ENCODE measurements around the gene MACROH2A1.

DNA sequence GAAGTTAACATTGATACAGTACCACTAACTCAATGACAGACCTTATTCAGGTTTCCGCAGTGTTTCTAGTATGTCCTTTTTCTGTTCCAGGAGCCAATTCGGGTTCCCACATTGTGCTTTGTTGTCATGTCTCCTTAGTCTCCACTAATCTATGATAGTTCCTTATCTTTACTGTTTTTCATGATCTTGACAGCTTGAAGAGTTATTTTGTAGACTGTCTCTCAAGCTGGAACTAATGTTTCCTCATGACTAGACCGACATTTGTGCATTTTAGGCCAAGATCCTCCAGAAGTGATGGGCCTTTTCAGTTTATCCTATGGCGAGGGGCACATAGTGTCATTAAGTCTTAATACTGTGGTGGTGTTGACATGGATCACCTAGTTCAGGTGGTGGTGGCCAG lies 104.2 kb downstream of the MACROH2A1 start:
- TF ChIP-seq CTCF (IDR thresholded peaks at IDR 0.05) (no peak), POLR2AphosphoS5 (IDR thresholded peaks at IDR 0.05) (no peak)
